SKM-1 (cell line): ENCODE measurements around the gene CACNA1G.

ENCODE experiments used
- DNase-seq: peaks from one replicate; lab custom pipeline; 2025; ENCODE audit not compliant: unreplicated experiment; lab: John Stamatoyannopoulos, UW

The CACNA1G gene

GRCh38 chr17:50608700-50609379, 48.3 kb downstream of the CACNA1G start:
- no peak for DNase-seq

GRCh38 chr17:50609380-50610074, 49.0 kb downstream of the CACNA1G start:
- DNase-seq: no peak

- DNase-seq: no peak
Measured at GRCh38 chr17:50611634-50612033, 51.1 kb downstream of the CACNA1G start.

GRCh38 chr17:50612281-50612680, 51.8 kb downstream of the CACNA1G start:
- no peak for DNase-seq

- DNase-seq: no peak
Measured at GRCh38 chr17:50613007-50613992, 52.8 kb downstream of the CACNA1G start.

GRCh38 chr17:50614471-50615051, 54.0 kb downstream of the CACNA1G start:
- no peak for DNase-seq

GRCh38 chr17:50615828-50616227, 55.3 kb downstream of the CACNA1G start:
- no peak for DNase-seq

GRCh38 chr17:50618300-50618699, 57.8 kb downstream of the CACNA1G start:
- no peak for DNase-seq

GRCh38 chr17:50618941-50619340, 58.4 kb downstream of the CACNA1G start:
- peak; percentile 59 for DNase-seq

GRCh38 chr17:50619489-50619888, 59.0 kb downstream of the CACNA1G start:
- DNase-seq: no peak

- no peak for DNase-seq
Measured at GRCh38 chr17:50620237-50620636, 59.7 kb downstream of the CACNA1G start.

GRCh38 chr17:50620858-50621257, 60.3 kb downstream of the CACNA1G start:
- DNase-seq: no peak

- DNase-seq: no peak
Measured at GRCh38 chr17:50621574-50622031, 61.1 kb downstream of the CACNA1G start.

GRCh38 chr17:50624321-50624934, 63.9 kb downstream of the CACNA1G start:
- peak; percentile 40 for DNase-seq

- no peak for DNase-seq
Measured at GRCh38 chr17:50625032-50625871, 64.7 kb downstream of the CACNA1G start.

- DNase-seq: peak; percentile 45
Measured at GRCh38 chr17:50626037-50626574, 65.6 kb downstream of the CACNA1G start.

GRCh38 chr17:50627036-50627781, 66.7 kb downstream of the CACNA1G start:
- no peak for DNase-seq

GRCh38 chr17:50627782-50628601, 67.5 kb downstream of the CACNA1G start:
- no peak for DNase-seq
